NCI-H1930 (cell line): ENCODE data around the gene ST7.

Experiments used
- DNase-seq, 2 experiments: peaks; one replicate each; lab custom pipeline; 2025; lab: John Stamatoyannopoulos, UW

ST7 gene

DNA sequence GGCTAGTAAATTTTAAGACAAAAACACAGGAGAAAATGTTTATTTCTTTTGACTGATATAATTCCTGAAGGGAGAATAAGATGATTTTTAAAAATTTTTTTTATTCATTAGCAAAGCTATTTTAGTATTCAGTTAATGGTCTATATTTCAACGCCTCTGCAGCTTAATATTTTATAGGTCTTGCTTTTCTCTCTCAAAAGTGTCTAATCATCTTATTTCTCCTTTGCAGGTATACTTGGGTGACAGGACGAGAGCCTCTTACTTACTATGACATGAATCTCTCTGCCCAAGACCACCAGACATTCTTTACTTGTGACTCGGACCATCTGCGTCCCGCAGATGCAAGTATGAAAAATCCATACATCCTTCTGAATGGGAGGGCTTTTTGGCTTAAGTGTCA is 177.0 kb downstream of the ST7 start:
- DNase-seq: no peak

DNA sequence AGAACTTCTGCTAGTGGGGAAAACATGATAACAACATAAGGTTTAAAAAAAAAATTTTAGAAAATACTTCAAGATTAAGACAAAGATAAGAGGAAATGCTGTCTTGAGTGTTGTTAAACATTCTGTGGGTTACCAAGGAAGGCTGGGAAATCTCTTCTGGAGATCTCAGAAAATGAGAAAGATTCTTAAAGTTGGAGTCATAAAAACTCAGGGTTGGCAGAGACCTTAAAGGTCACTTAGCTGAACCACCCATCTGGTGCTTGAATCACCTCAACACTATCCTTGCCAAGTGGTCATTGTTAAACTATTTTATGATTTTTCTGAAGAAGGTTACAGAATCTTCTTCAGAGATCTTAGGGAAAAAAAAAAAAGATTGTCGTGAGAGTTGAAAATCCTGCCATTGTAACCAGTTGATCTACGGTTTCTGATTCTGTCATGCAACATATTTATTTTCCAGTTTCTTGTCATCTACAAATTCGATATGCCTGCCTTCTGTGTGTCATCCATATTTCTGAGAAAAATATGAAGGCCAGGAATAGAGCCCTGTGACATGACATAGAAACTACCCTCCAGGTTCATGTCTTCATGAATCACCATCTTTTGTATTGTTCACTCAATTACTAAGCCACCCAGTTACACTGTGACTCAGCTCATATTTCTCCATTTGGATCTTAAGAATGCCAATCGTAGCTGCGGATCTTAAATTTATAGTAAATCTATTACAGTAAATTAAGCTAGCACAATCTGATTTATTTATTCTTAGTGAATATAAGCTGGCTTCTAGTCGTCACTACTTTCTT is 179.2 kb downstream of the ST7 start:
- no peak for DNase-seq

DNA sequence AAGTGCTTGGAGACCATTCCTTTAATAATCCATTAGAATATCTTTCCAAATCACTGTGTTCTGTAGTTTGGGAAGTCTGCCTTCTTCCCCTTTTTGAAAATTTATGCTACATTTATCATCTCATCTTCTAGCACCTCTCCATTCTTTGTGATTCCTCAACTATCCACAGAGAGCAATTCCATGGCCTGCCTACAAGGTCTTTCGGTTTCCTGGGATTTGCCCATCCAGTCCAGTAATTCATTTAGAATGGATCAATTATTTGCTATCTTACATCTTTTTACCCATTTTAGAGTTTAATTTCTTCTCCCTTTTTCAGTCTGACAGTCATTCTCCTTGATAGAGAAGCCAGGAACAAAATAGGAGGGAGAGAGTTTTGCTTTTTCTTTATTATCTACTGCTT is 179.8 kb downstream of the ST7 start:
- no peak for DNase-seq

- DNase-seq: no peak
Observed at GRCh38 chr7:117134411-117134810, 181.1 kb downstream of the ST7 start.

DNA sequence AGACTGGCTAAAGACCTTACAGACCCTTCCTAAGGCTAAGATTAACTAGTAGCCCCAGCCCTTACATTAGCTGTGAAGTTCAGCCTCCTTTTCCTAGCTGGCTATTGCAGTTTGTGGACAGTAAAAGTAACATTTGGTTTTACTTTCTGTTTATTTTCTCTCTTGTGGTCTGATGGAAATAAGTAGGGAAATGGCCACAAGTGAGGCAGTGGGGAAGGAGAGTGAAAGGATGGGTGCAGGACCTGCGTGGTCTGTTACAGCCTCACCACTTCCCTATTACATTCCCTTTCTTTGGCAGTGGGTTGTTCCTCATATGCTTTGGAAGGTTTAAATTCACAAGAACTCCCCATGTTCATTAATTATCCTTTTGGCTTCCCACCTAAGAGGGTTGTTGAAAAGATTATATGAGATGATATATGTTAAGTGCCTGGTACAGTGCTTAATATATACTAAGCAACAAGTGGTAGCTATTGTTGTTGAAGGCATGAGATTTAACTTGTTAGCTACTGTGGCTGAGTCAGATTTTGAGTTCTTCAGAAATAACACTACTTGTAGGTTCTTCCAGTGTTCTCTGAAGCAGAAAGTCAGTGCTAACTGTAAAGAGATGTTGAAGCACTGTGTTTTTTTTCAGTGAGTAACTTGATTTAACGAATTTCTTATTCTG is 181.7 kb downstream of the ST7 start:
- DNase-seq: no peak

GRCh38 chr7:117135553-117135891 is 182.2 kb downstream of the ST7 start:
- no peak for DNase-seq

GRCh38 chr7:117137868-117138267 is 184.6 kb downstream of the ST7 start:
- DNase-seq: no peak

DNA sequence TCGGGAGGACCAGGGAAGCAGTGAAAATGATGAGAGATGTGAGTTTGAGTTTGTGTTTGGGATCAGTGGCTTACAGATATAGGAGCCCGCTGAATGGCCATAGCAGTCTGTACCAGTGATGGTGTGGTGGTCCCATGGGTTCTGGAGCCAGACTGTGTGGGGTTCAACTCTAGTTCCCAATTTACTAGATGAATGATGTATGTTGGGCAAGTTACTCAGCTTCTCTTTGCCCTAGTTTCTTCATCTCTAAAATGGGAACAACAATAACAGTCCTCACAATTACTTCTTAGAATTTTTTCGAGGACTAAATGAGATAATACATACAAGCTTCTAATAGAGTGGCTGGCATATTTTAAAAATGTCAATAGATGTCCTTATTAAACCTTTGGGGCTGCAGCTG is 185.2 kb downstream of the ST7 start:
- no peak for DNase-seq

DNA sequence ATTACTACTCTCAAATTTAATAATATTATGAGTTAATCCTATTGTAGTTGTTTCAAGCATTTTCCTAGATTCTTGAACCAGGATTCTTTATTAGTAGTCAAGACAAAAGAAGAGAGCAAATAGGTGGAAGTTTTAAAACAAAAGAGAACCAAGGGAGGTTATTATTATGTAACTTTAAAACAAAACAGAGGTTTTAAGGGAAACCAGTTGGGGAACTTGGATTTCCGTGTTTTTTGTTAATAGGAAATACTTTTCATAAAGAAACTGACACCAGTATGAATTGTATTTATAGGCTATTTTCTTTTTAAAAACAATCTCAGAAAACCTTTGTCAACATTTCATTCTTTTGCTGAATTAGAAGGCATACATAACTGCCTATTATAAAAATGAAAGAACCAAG is 185.7 kb downstream of the ST7 start:
- no peak for DNase-seq

DNA sequence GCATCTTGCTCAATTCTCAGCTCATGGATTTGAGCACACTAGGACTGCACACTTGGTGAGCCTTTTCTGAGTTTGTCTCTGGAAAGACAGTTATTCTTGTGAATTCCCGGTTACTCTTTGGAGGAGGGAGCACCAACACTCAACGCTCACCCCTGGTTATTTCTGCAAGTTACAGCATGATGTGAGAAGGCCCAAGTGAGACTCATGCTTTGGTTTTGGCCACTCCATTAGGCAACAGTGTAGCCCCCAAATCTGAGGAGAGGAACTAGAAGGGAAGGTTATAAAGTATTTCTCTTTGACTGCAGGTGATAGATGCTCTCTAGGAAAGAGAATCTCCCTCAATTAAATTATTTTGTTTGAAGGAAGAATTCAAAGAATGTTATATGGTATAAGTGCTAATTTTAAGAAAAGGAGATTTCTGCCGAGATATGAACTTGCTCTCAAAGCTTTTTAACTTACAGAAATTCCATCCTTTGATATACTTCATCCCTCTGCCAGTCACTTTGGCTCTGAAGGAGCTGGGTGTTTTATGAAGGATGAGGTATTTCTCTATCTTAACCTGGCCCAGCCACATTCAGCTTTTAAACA is 186.2 kb downstream of the ST7 start:
- DNase-seq: no peak

GRCh38 chr7:117140921-117141320 is 187.6 kb downstream of the ST7 start:
- no peak for DNase-seq

DNA sequence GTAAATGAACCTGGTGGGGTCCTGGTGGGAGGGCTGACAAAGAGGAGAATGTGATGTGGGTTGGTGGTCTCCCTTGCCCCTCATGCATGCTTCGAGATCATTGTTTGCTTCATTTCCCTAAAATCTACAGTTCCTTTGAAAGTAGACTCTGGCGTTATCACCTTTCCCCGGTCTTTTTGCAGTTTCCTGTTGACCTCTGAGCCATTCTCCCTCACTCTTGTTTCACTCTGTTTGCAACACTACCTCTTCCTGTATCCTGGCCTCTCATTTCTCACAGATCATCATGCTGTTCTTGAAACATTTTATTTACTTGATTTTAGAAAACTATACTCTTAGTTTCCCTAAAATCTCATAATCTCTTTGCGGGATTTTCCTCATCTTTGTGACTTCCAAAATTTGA is 189.8 kb downstream of the ST7 start:
- DNase-seq: no peak

DNA sequence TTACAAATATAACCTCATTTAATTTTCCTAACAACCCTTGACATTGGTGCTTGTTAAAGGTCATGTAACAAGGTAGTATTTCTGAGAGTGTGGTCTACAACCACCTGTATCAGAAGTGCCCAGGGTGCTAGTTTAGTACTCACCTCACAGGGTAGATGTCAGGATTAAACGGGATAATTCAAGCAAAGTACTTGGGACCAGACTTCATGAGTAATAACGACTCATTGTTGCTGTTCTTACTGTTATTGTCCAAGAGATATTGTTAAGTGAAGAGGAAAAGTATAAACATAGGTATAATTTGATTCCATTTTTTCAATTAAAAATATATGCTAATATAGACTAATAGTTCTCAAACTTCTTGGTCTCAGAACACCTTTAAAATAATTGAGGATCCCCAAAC is 190.3 kb downstream of the ST7 start:
- DNase-seq: no peak

DNA sequence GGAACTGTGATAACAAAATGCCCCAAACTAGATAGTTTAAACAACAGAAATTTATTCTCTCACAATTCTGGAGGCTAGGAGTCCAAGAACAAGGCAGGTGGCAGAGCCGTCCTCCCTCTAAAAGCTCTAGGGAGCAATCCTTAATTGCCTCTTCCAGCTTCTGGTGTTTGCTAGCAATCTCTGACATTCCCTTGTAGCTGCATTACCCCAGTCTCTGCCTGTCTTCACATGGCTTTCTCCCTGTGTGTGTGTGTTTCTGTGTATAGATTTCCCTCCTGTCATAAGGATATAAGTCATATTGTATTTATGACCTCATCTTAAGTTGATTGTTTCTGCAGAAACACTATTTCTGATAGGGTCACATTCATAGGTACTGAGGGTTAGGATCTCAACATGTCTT is 192.0 kb downstream of the ST7 start:
- no peak for DNase-seq

GRCh38 chr7:117146059-117146458 is 192.8 kb downstream of the ST7 start:
- no peak for DNase-seq

DNA sequence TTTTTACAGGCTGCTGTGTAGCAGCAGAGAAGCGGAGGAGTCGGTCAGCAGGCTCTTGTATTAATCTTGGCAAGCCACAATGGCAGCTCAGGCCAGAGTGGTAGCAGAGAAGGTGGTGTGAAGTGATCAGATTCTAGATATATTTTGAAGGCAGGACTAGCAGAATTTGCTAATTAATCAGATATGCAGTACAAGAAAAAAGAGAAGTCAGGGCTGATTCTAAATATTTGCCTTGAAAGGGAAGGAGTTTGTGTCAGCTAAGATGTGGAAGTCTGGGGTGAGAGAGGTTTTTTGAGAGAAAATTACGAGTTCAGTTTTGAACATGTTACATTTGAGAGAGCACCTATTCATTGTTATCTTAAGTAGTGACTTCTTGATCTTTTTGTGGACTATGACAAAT is 193.2 kb downstream of the ST7 start:
- no peak for DNase-seq

DNA sequence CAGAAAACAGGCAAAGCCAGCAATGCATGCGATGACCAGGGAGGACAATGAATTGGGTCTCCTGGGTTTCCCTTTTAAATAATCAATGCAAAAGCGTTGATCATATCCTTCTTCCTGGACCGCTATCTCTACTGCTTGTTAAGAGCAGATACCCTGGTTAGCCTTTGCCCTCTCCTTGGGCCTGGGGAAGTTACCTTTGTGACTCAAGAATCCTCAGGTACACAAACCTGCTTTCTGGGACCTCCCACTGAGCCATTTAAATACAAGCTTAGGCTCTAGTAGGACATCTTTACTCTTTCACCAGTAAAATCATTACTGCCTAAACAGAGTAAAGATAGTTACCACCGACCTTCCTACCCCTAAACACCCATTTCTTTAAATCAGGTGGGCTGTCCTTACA is 195.7 kb downstream of the ST7 start:
- no peak for DNase-seq

DNA sequence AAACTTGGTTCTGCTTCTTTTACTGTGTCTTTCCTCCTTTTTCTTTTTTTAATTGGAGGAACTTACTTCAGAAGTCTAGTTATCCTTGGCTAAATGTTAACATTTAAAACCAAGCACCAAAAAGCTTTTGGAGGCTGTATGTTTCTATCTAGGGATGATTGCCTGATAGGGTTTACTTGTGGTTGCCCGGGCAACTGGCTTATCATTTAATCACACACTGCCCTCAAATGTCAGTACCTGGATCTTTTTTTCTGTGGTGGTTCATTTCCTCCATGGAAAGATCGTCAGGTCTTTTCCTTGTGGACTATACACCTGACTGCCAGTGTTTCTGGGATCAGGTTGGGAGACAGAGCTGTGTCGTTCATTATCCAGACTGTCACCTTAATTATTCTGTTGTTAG is 196.4 kb downstream of the ST7 start:
- DNase-seq: no peak

DNA sequence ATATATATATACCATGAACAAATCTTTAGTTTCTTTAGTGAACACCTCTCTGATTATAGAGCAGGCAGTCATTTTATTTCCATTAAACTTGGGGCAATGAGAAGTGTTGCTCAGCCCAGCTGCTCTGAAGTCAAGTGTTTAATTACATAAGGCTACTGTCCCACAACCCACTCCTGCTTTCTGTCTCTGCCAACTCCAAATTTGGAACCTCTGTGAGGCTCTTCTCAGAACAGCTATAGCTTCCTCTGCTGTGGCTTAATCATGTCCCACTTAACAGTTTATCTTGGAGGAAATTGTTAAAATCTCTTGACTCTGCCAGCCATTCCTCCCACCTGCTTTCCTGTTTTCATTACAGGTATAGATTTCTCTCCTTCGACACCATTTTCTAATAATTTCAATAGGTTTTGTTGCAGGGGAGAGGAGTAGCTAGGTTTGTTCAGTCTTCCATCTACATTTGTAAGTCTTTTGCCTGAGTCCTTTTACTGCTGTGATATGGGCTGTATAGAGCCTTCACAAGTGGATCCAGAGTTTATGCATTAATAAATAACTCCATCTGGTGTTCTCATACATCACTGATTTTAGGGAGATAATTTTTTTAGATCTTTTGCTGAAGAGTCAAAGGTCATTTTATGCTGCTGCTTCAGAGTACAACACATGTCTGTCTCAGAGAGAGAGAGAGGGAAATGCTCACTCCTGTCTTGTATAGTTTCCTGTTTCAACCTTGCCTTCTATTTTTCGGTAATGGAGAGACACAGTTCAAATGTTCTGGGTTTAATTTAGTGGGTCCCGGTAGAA is 199.1 kb downstream of the ST7 start:
- DNase-seq: no peak

DNA sequence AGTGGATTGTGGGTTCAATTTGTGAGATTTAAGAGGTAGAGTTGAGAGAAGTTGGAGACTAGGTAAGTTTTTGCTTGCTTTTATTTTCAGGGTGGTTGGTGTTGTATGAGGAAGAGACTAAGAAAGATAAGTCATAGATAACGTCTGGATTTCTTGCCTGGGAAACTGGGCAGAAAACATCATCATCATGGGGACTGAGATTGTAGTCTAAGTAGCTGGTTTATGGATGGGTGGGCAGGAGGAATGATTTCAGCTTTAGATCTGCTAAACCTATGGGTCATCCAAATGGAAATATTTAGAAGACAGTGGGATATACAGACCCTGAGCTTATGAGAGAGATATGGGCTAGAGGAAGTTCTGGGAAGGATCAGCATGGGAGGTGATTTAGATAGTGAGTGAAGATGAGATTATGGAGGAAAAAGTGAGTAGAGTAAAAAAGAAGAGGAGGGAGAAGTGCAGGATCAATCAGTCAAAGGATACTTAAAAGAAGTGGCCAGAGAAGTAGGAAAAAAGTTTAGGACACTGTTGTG is 199.8 kb downstream of the ST7 start:
- no peak for DNase-seq

DNA sequence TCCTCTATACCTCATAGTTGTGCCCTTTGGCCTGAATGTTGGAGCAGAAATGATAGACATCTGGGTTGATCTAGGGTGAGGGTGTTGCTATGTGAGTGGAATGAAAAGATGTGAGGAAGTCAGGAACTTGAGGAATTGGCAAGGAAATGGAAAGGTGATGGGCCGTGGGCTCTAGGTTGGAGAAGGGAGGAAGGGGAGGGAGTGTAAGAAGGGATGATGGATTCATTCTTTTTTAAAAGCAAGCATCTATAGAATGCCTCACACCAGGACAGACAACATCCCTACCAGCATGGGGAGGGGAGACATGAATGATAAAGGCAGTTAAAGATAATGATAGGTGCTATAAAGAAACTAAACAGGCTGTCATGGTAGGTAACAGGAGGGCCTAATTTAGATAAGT is 201.4 kb downstream of the ST7 start:
- DNase-seq: no peak

- DNase-seq: no peak
Observed at GRCh38 chr7:117155694-117156093, 202.4 kb downstream of the ST7 start.
